ENCODE data around the gene FOXQ1. TPM values are rescaled to one million over a fixed set of nuclear protein-coding genes. Genes with fewer than 3 reads are reported as not detected.

Gene FOXQ1
- total RNA-seq, result not detected in 2 replicates

GRCh38 chr6:1311400-1312202 is at the start of gene FOXQ1:
TSS of gene FOXQ1 (plus strand) at chr6:1312098. CDS start at chr6:1312705, 607 bp downstream.
- intact Hi-C loops (cut with micrococcal nuclease), result loop anchor here (5.0 kb wide), 1 partner anchor 301 kb away; no protein-coding TSS in a partner anchor
- DNase-seq (ENCODE audit: low spot score), result no peak
- H3K27ac Mint-ChIP-seq, result peak within 1 kb of the TSS; percentile 84
- H3K4me3 Mint-ChIP-seq, result peak within 1 kb of the TSS; percentile 53
- H3K4me1 Mint-ChIP-seq (ENCODE audit: low read depth), result peaks cover 28% of the 10 kb centered on the region
- no peaks in the 10 kb centered on the region for H3K9me3 Mint-ChIP-seq
- peaks cover 69% of the 10 kb centered on the region for H3K27me3 Mint-ChIP-seq (ENCODE audit: insufficient read depth)
- peaks cover 9% of the 10 kb centered on the region for H3K36me3 Mint-ChIP-seq (ENCODE audit: low read depth)

- Mint-ChIP-seq H3K9me3 (no peaks in the 10 kb centered on the region), H3K4me1 (ENCODE audit: low read depth) (no peaks in the 10 kb centered on the region), H3K36me3 (ENCODE audit: low read depth) (no peaks in the 10 kb centered on the region), H3K4me3 (no peak overlapping the region), H3K27ac (no peak overlapping the region), H3K27me3 (ENCODE audit: insufficient read depth) (peaks cover 3% of the 10 kb centered on the region)
- intact Hi-C loops (cut with micrococcal nuclease), result no loop called here
- no peak for DNase-seq (ENCODE audit: low spot score)
Measured at GRCh38 chr6:1262704-1263038, 49.2 kb upstream of the FOXQ1 start.

GRCh38 chr6:1263039-1263849 is 48.7 kb upstream of the FOXQ1 start:
- H3K9me3 Mint-ChIP-seq, result no peaks in the 10 kb centered on the region

GRCh38 chr6:1263850-1264377 is 48.0 kb upstream of the FOXQ1 start:
- Mint-ChIP-seq H3K27me3 (ENCODE audit: insufficient read depth) (peaks cover 3% of the 10 kb centered on the region), H3K9me3 (no peaks in the 10 kb centered on the region), H3K4me1 (ENCODE audit: low read depth) (no peaks in the 10 kb centered on the region), H3K4me3 (no peak overlapping the region), H3K36me3 (ENCODE audit: low read depth) (no peaks in the 10 kb centered on the region), H3K27ac (no peak overlapping the region)
- intact Hi-C loops (cut with micrococcal nuclease), result no loop called here
- DNase-seq (ENCODE audit: low spot score), result no peak

More at GRCh38 chr6:1263039-1263849, 48.7 kb upstream of the FOXQ1 start:
- Mint-ChIP-seq H3K4me3 (no peak overlapping the region), H3K27ac (no peak overlapping the region), H3K4me1 (ENCODE audit: low read depth) (no peaks in the 10 kb centered on the region), H3K36me3 (ENCODE audit: low read depth) (no peaks in the 10 kb centered on the region), H3K27me3 (ENCODE audit: insufficient read depth) (peaks cover 3% of the 10 kb centered on the region)
- DNase-seq (ENCODE audit: low spot score), result no peak
- intact Hi-C loops (cut with micrococcal nuclease), result no loop called here

GRCh38 chr6:1264619-1265445 is 47.1 kb upstream of the FOXQ1 start:
- Mint-ChIP-seq H3K36me3 (ENCODE audit: low read depth) (no peaks in the 10 kb centered on the region), H3K27ac (no peak overlapping the region), H3K9me3 (no peaks in the 10 kb centered on the region), H3K4me1 (ENCODE audit: low read depth) (no peaks in the 10 kb centered on the region), H3K27me3 (ENCODE audit: insufficient read depth) (peaks cover 3% of the 10 kb centered on the region), H3K4me3 (no peak overlapping the region)
- no peak for DNase-seq (ENCODE audit: low spot score)
- intact Hi-C loops (cut with micrococcal nuclease), result no loop called here

GRCh38 chr6:1266686-1267056 is 45.2 kb upstream of the FOXQ1 start:
- intact Hi-C loops (cut with micrococcal nuclease), result no loop called here
- Mint-ChIP-seq H3K27me3 (ENCODE audit: insufficient read depth) (no peaks in the 10 kb centered on the region), H3K9me3 (peaks cover under 1% of the 10 kb centered on the region), H3K36me3 (ENCODE audit: low read depth) (no peaks in the 10 kb centered on the region), H3K4me1 (ENCODE audit: low read depth) (no peaks in the 10 kb centered on the region), H3K4me3 (no peak overlapping the region), H3K27ac (no peak overlapping the region)
- DNase-seq (ENCODE audit: low spot score), result no peak

GRCh38 chr6:1267057-1267732 is 44.7 kb upstream of the FOXQ1 start:
- H3K4me1 Mint-ChIP-seq (ENCODE audit: low read depth), result no peaks in the 10 kb centered on the region
- intact Hi-C loops (cut with micrococcal nuclease), result no loop called here

GRCh38 chr6:1267790-1268762 is 43.8 kb upstream of the FOXQ1 start:
- intact Hi-C loops (cut with micrococcal nuclease), result no loop called here
- H3K36me3 Mint-ChIP-seq (ENCODE audit: low read depth), result no peaks in the 10 kb centered on the region
- peaks cover 4% of the 10 kb centered on the region for H3K9me3 Mint-ChIP-seq
- no peaks in the 10 kb centered on the region for H3K27me3 Mint-ChIP-seq (ENCODE audit: insufficient read depth)
- DNase-seq (ENCODE audit: low spot score), result no peak
- no peak overlapping the region for H3K4me3 Mint-ChIP-seq
- H3K4me1 Mint-ChIP-seq (ENCODE audit: low read depth), result no peaks in the 10 kb centered on the region
- H3K27ac Mint-ChIP-seq, result no peak overlapping the region

More at GRCh38 chr6:1267057-1267732, 44.7 kb upstream of the FOXQ1 start:
- H3K27ac Mint-ChIP-seq, result no peak overlapping the region
- H3K4me3 Mint-ChIP-seq, result no peak overlapping the region
- peaks cover 4% of the 10 kb centered on the region for H3K9me3 Mint-ChIP-seq
- no peak for DNase-seq (ENCODE audit: low spot score)
- no peaks in the 10 kb centered on the region for H3K36me3 Mint-ChIP-seq (ENCODE audit: low read depth)
- no peaks in the 10 kb centered on the region for H3K27me3 Mint-ChIP-seq (ENCODE audit: insufficient read depth)

GRCh38 chr6:1271071-1271763 is 40.7 kb upstream of the FOXQ1 start:
- peaks cover 4% of the 10 kb centered on the region for H3K9me3 Mint-ChIP-seq
- H3K27ac Mint-ChIP-seq, result no peak overlapping the region
- DNase-seq (ENCODE audit: low spot score), result no peak
- intact Hi-C loops (cut with micrococcal nuclease), result no loop called here
- peaks cover 1% of the 10 kb centered on the region for H3K27me3 Mint-ChIP-seq (ENCODE audit: insufficient read depth)
- no peaks in the 10 kb centered on the region for H3K36me3 Mint-ChIP-seq (ENCODE audit: low read depth)
- no peak overlapping the region for H3K4me3 Mint-ChIP-seq
- H3K4me1 Mint-ChIP-seq (ENCODE audit: low read depth), result no peaks in the 10 kb centered on the region

GRCh38 chr6:1278061-1278720 is 33.7 kb upstream of the FOXQ1 start:
- H3K4me3 Mint-ChIP-seq, result no peak overlapping the region
- no peaks in the 10 kb centered on the region for H3K36me3 Mint-ChIP-seq (ENCODE audit: low read depth)
- H3K27me3 Mint-ChIP-seq (ENCODE audit: insufficient read depth), result peaks cover 15% of the 10 kb centered on the region
- H3K4me1 Mint-ChIP-seq (ENCODE audit: low read depth), result no peaks in the 10 kb centered on the region
- DNase-seq (ENCODE audit: low spot score), result no peak
- H3K27ac Mint-ChIP-seq, result no peak overlapping the region
- H3K9me3 Mint-ChIP-seq, result no peaks in the 10 kb centered on the region
- intact Hi-C loops (cut with micrococcal nuclease), result no loop called here

- Mint-ChIP-seq H3K27me3 (ENCODE audit: insufficient read depth) (peaks cover 19% of the 10 kb centered on the region), H3K4me3 (no peak overlapping the region), H3K9me3 (no peaks in the 10 kb centered on the region), H3K4me1 (ENCODE audit: low read depth) (no peaks in the 10 kb centered on the region), H3K36me3 (ENCODE audit: low read depth) (no peaks in the 10 kb centered on the region), H3K27ac (no peak overlapping the region)
- no peak for DNase-seq (ENCODE audit: low spot score)
- intact Hi-C loops (cut with micrococcal nuclease), result no loop called here
Measured at GRCh38 chr6:1279065-1279464, 32.8 kb upstream of the FOXQ1 start.
